OCI-LY7 (cell line): ENCODE measurements around the gene RAD51B. TPM values are rescaled to one million over a fixed set of nuclear protein-coding genes. Genes with fewer than 3 reads are reported as not detected.

Experiments
- BruUV-seq: library from RNA; stranded (reverse); fragments of 400-500 nt; replicated peaks from 2 replicates; lab custom pipeline; 2021; lab: Mats Ljungman, UMichigan
- CTCF ChIA-PET: fragments of 300-600 bp; sonication (Branson Sonifier 250); formaldehyde crosslinking; loops from one replicate; lab custom pipeline; 2022; ENCODE audit warnings: antibody characterized with exemption; ENCODE audit not compliant: unreplicated experiment; lab: Charles Lee
- POLR2A ChIA-PET: fragments of 300-600 bp; sonication (Branson Sonifier 250); formaldehyde crosslinking; loops from one replicate; lab custom pipeline; 2022; ENCODE audit warnings: antibody characterized with exemption; lab: Charles Lee
- DNase-seq: peaks from one replicate; pipeline ENCODE4 v3.0.0-alpha.2; 2015; ENCODE audit warnings: low spot score
- H2AFZ ChIP-seq: fragments of 200-600 bp; sonication (generic), shearing (Covaris generic); 2 replicates; pipeline ENCODE4 v1.6.1; 2014; ENCODE audit warnings: mild to moderate bottlenecking, antibody characterized with exemption, low read length, moderate library complexity
- H3K27ac ChIP-seq: fragments of 200-600 bp; sonication (generic); 2 replicates; pipeline ENCODE4 v1.5.1; 2014; ENCODE audit warnings: mixed run types, low read depth, mild to moderate bottlenecking, moderate library complexity, low read length, inconsistent platforms; ENCODE audit not compliant: poor library complexity, severe bottlenecking
- H3K36me3 ChIP-seq: fragments of 200-600 bp; sonication (generic); 2 replicates; pipeline ENCODE4 v1.6.1; 2014; ENCODE audit warnings: mild to moderate bottlenecking, antibody characterized with exemption, low read length, moderate library complexity, mixed read lengths; ENCODE audit not compliant: insufficient read depth
- H3K4me1 ChIP-seq: fragments of 200-600 bp; sonication (generic); 2 replicates; pipeline ENCODE4 v1.5.1; 2014; ENCODE audit warnings: mild to moderate bottlenecking, low read length; ENCODE audit not compliant: insufficient read depth, poor library complexity, severe bottlenecking
- H3K4me2 ChIP-seq: fragments of 200-600 bp; sonication (generic); 2 replicates; pipeline ENCODE4 v1.6.1; 2014; ENCODE audit warnings: mild to moderate bottlenecking, low read length
- H3K4me3 ChIP-seq: fragments of 200-600 bp; sonication (generic); 2 replicates; pipeline ENCODE4 v1.5.1; 2014; ENCODE audit warnings: mild to moderate bottlenecking, low read depth, low read length; ENCODE audit not compliant: poor library complexity, severe bottlenecking
- H3K79me2 ChIP-seq: fragments of 200-600 bp; sonication (generic); 2 replicates; pipeline ENCODE4 v1.6.1; 2016; ENCODE audit warnings: low read depth, mild to moderate bottlenecking, low read length, moderate library complexity, mixed read lengths; ENCODE audit not compliant: insufficient read depth
- H3K9me2 ChIP-seq: fragments of 200-600 bp; sonication (generic); 2 replicates; pipeline ENCODE4 v1.6.1; 2016; ENCODE audit warnings: mild to moderate bottlenecking, low read length, mixed read lengths; ENCODE audit not compliant: insufficient read depth
- H3K9me3 ChIP-seq: fragments of 200-600 bp; sonication (generic); 2 replicates; pipeline ENCODE4 v1.6.1; 2014; ENCODE audit warnings: mild to moderate bottlenecking, mixed run types, low read length, mixed read lengths
- H4K20me1 ChIP-seq: fragments of 200-600 bp; sonication (generic); 2 replicates; pipeline ENCODE4 v1.6.1; 2014; ENCODE audit warnings: mild to moderate bottlenecking, antibody characterized with exemption, low read length, moderate library complexity, mixed read lengths; ENCODE audit not compliant: insufficient read depth
- EZH2phosphoT487 ChIP-seq: fragments of 200-600 bp; sonication (generic); IDR thresholded peaks from 2 replicates; pipeline ENCODE4 v1.6.1; 2018; ENCODE audit warnings: low read depth, borderline replicate concordance, mild to moderate bottlenecking, mixed run types, antibody characterized with exemption, low read length, moderate library complexity, mixed read lengths
- intact Hi-C: fragments of 100-400 bp; cut with micrococcal nuclease; formaldehyde crosslinking; loops from one replicate; pipeline ENCODE4 v1.10.0; 2022; ENCODE audit not compliant: unreplicated experiment
- total RNA-seq, 2 experiments: library from RNA; depleted of rRNA in 1 of 2; stranded (reverse); fragments of >200 nt in 1 of 2; shearing (Covaris generic) in 1 of 2; gene quantifications; 2 replicates each; pipeline ENCODE4 v1.2.3, GENCODE V29; 2014 to 2022
- TF ChIP-seq, protein P1 (sequence below): fragments of 200-600 bp; sonication (generic); conservative IDR thresholded peaks from 2 replicates; pipeline ENCODE4 v1.5.1; 2014; ENCODE audit warnings: mild to moderate bottlenecking, antibody characterized with exemption, low read length, moderate library complexity, mixed read lengths

RAD51B gene
- total RNA-seq, 2 experiments from 2014 or later = 41.4 to 89.9 TPM

DNA sequence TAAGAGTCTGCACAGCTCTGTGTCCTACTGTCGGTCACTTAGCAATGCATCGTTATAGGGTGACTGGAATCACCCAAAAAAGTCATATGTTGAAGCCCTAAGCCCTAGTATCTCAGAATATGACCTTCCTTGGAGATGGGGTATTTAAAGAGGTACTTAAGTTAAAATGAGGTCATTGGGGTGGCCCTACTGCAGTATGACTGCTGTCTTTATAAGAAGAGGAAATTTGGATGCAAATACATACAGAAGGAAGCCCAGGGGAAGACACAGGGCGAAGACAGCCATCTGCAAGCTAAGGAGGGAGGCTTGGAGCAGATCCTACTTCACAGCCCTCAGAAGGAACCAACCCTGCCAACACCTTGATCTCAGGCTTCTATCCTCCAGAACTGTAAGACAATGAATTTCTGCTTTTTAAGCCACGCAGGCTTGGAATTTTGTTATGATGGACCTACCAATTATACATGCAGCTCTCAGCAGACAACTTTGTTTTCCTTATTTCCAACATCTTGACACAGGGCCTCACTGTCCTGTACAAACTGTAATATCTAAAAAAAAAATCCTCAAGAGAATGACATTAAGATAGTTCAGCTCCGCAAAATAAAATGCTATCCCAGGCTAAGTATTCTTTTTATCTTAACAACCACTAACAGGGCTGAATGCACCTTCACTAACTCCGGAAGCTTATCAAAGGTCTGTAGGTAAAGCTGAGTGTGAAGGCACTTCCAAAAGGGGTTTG lies 932.9 kb downstream of the RAD51B start:
- no peak for TF ChIP-seq EZH2phosphoT487
- TF ChIP-seq, protein P1, sequence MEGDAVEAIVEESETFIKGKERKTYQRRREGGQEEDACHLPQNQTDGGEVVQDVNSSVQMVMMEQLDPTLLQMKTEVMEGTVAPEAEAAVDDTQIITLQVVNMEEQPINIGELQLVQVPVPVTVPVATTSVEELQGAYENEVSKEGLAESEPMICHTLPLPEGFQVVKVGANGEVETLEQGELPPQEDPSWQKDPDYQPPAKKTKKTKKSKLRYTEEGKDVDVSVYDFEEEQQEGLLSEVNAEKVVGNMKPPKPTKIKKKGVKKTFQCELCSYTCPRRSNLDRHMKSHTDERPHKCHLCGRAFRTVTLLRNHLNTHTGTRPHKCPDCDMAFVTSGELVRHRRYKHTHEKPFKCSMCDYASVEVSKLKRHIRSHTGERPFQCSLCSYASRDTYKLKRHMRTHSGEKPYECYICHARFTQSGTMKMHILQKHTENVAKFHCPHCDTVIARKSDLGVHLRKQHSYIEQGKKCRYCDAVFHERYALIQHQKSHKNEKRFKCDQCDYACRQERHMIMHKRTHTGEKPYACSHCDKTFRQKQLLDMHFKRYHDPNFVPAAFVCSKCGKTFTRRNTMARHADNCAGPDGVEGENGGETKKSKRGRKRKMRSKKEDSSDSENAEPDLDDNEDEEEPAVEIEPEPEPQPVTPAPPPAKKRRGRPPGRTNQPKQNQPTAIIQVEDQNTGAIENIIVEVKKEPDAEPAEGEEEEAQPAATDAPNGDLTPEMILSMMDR = no peak
- Histone ChIP-seq H4K20me1 (no peaks in the 10 kb centered on the region), H3K9me3 (no peaks in the 10 kb centered on the region), H3K9me2 (no peaks in the 10 kb centered on the region), H3K36me3 (no peaks in the 10 kb centered on the region), H3K4me3 (no peak overlapping the region), H3K79me2 (no peaks in the 10 kb centered on the region), H3K27ac (no peak overlapping the region), H3K4me2 (no peak overlapping the region), H2AFZ (no peak overlapping the region), H3K4me1 (peaks cover 2% of the 10 kb centered on the region)
- no TSS peak for BruUV-seq
- intact Hi-C loops = no loop called here
- POLR2A ChIA-PET = interaction anchor here (0.7 to 0.8 kb wide), 2 partner anchors 69 to 473 kb away, joined by 3 read pairs; no protein-coding TSS in a partner anchor
- no peak for DNase-seq
- CTCF ChIA-PET = interaction anchor here (0.6 kb wide), 1 partner anchor 97 kb away, joined by 3 read pairs; no protein-coding TSS in a partner anchor

DNA sequence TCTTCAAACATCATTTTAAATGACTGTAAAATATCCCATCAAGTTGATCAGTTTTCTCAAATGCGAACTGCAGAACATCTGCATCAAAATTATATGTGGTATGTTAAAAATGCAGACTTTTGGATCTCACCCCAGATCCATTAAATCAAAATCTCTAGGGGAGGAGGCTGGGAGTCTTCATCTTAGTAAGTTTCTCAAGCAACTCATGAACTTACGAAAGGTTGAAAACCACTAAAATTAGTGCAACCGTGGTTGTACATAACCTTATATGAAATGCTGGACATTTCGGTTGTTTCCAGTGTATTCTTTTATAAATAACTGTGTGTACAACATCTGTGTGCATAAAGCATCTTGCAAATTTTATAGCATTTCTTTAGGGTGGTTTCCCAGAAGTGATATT lies 934.1 kb downstream of the RAD51B start:
- intact Hi-C loops = no loop called here
- Histone ChIP-seq H3K79me2 (no peaks in the 10 kb centered on the region), H3K27ac (no peak overlapping the region), H3K4me1 (peaks cover 8% of the 10 kb centered on the region), H3K36me3 (no peaks in the 10 kb centered on the region), H3K4me3 (no peak overlapping the region), H3K4me2 (no peak overlapping the region), H3K9me2 (no peaks in the 10 kb centered on the region), H4K20me1 (no peaks in the 10 kb centered on the region), H3K9me3 (no peaks in the 10 kb centered on the region), H2AFZ (no peak overlapping the region)
- POLR2A ChIA-PET = interaction anchor here (0.6 kb wide), 2 partner anchors 10 to 157 kb away, joined by 3 read pairs; no protein-coding TSS in a partner anchor
- no peak for DNase-seq
- TF ChIP-seq EZH2phosphoT487 = no peak
- TF ChIP-seq, protein P1 = no peak
- CTCF ChIA-PET = no interaction called here
- no TSS peak for BruUV-seq

DNA sequence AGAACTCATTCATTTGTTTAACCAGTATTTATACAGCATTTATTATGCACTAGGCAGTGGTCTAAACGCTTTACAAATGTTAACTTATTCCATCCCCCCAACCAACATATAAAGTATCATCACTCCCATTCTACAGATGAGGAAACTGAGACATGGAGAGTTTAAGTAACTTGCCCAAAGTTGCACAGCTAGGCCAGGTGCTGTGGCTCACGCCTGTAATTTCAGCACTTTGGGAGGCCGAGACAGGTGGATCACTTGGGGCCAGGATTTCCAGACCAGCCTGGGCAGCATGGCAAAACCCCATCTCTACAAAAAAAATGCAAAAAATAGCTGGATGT lies 935.4 kb downstream of the RAD51B start:
- no peak overlapping the region for H2AFZ ChIP-seq
- H3K4me2 ChIP-seq = no peak overlapping the region
- peaks cover 8% of the 10 kb centered on the region for H3K4me1 ChIP-seq
- no peak for DNase-seq
- POLR2A ChIA-PET = no interaction called here
- H4K20me1 ChIP-seq = no peaks in the 10 kb centered on the region
- H3K9me2 ChIP-seq = no peaks in the 10 kb centered on the region
- CTCF ChIA-PET = no interaction called here
- H3K9me3 ChIP-seq = no peaks in the 10 kb centered on the region
- H3K4me3 ChIP-seq = no peak overlapping the region
- TF ChIP-seq, protein P1 = no peak
- TF ChIP-seq EZH2phosphoT487 = no peak
- no peak overlapping the region for H3K27ac ChIP-seq
- H3K36me3 ChIP-seq = no peaks in the 10 kb centered on the region
- intact Hi-C loops = no loop called here
- no peaks in the 10 kb centered on the region for H3K79me2 ChIP-seq
- BruUV-seq = no TSS peak
